Adipocyte (in vitro differentiated cells): Measurements from ENCODE around the gene MBD3L2B.

Source experiments
- DNase-seq: peaks from one replicate; pipeline ENCODE4 v3.0.0-alpha.2; 2015; ENCODE audit warnings: low read depth
- H3K27me3 ChIP-seq: replicated peaks from 2 replicates; pipeline ENCODE4 v1.7.0; 2013; ENCODE audit warnings: mild to moderate bottlenecking, low read length, moderate library complexity; ENCODE audit not compliant: control insufficient read depth, insufficient read depth
- H3K36me3 ChIP-seq: 2 replicates; pipeline ENCODE4 v1.7.0; 2013; ENCODE audit warnings: low read length, mild to moderate bottlenecking, moderate library complexity; ENCODE audit not compliant: control insufficient read depth, insufficient read depth, severe bottlenecking
- H3K4me1 ChIP-seq: 2 replicates; pipeline ENCODE4 v1.7.0; 2013; ENCODE audit warnings: mild to moderate bottlenecking, low read length, moderate library complexity; ENCODE audit not compliant: control insufficient read depth, insufficient read depth
- H3K4me3 ChIP-seq: 2 replicates; pipeline ENCODE4 v1.7.0; 2013; ENCODE audit warnings: mild to moderate bottlenecking, low read length, moderate library complexity
- H3K9ac ChIP-seq: 2 replicates; pipeline ENCODE4 v1.7.0; 2013; ENCODE audit warnings: mild to moderate bottlenecking, low read length, moderate library complexity
- H3K9me3 ChIP-seq: 2 replicates; pipeline ENCODE4 v1.7.0; 2013; ENCODE audit warnings: mild to moderate bottlenecking, low read length, moderate library complexity; ENCODE audit not compliant: control insufficient read depth

Gene MBD3L2B

GRCh38 chr19:7010722-7011593 is 10.3 kb downstream of the MBD3L2B start:
- Histone ChIP-seq H3K36me3 (no peaks in the 10 kb centered on the region), H3K4me1 (no peaks in the 10 kb centered on the region), H3K9me3 (peaks cover 4% of the 10 kb centered on the region), H3K9ac (no peak overlapping the region), H3K27me3 (no peaks in the 10 kb centered on the region), H3K4me3 (no peak overlapping the region)
- no peak for DNase-seq

DNA sequence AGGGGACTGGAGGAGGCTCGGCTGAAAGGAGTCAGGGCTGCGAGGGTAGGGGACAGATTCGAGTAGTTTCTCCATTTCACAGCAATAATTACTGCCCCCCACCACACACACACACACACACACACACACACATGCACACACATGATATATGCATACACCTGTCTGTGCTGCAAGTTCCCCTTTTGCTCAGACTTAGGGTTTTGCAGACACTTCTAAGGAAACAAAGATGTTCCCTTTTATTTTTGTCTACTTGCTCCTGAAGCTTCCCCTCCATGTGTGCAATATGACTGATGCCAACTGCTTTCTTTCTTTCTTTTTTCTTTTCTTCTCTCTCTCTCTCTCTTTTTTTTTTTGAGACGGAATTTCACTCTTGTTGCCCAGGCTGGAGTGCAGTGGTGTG is 13.4 kb downstream of the MBD3L2B start:
- no peaks in the 10 kb centered on the region for H3K36me3 ChIP-seq

GRCh38 chr19:7006135-7006704 is 15.0 kb downstream of the MBD3L2B start:
- H3K4me3 ChIP-seq: no peak overlapping the region
- H3K9me3 ChIP-seq: peaks cover 4% of the 10 kb centered on the region
- no peaks in the 10 kb centered on the region for H3K36me3 ChIP-seq
- no peak overlapping the region for H3K9ac ChIP-seq
- no peaks in the 10 kb centered on the region for H3K27me3 ChIP-seq
- DNase-seq: no peak
- no peaks in the 10 kb centered on the region for H3K4me1 ChIP-seq

More for the DNA sequence above, 13.4 kb downstream of the MBD3L2B start:
- Histone ChIP-seq H3K4me1 (no peaks in the 10 kb centered on the region), H3K27me3 (no peaks in the 10 kb centered on the region), H3K9me3 (peaks cover 4% of the 10 kb centered on the region), H3K4me3 (no peak overlapping the region), H3K9ac (no peak overlapping the region)
- DNase-seq: no peak

DNA sequence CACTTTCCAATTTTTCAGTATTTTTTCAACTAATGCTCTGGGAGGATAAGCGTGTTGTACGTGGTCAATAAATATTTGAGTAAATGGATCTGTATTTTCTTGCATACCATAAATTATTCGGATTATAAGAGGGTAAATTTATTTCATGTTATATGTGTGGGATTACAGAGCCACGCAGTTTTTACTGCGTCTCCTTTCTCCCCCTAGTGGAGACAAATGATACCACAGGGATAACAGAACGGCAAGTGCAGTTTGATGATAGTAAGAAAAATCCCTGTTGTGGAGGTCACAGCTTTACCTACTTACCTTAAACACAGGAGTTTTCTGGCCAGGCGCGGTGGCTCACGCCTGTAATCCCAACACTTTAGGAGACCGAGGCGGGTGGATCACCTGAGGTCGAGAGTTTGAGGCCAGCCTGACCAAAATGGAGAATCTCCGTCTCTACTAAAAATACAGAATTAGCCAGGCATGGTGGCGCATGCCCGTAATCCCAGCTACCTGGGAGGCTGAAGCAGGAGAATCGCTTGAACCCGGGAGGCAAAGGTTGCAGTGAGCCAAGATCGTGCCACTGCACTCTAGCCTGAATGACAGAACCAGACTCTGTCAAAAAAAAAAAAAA is 16.8 kb downstream of the MBD3L2B start:
- H3K4me1 ChIP-seq: no peaks in the 10 kb centered on the region
- no peaks in the 10 kb centered on the region for H3K36me3 ChIP-seq
- no peak overlapping the region for H3K9ac ChIP-seq
- no peak overlapping the region for H3K4me3 ChIP-seq
- H3K27me3 ChIP-seq: no peaks in the 10 kb centered on the region
- peaks cover 11% of the 10 kb centered on the region for H3K9me3 ChIP-seq
- DNase-seq: peak; percentile 65

DNA sequence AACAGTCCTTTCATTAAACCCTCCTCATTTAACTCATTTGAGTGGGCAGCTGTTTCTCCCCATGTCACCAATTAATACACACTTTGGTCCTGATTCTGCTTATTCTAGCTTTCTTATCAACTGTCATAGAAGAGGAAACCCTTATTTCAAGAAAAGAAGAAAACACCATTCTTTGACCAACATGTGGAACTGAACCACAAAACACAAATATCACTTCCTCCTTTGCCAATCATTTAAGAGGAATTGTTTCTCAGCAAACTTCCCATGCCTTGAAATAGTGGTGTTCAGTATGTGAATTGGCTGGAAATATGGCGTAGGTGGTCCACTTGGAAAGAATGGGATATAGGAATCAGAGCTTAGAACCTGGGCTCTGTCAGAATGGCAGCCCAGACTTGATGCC is 20.4 kb downstream of the MBD3L2B start:
- Histone ChIP-seq H3K36me3 (no peaks in the 10 kb centered on the region), H3K4me1 (no peaks in the 10 kb centered on the region), H3K9ac (no peak overlapping the region), H3K9me3 (peaks cover 7% of the 10 kb centered on the region), H3K27me3 (no peaks in the 10 kb centered on the region), H3K4me3 (no peak overlapping the region)
- DNase-seq: no peak

DNA sequence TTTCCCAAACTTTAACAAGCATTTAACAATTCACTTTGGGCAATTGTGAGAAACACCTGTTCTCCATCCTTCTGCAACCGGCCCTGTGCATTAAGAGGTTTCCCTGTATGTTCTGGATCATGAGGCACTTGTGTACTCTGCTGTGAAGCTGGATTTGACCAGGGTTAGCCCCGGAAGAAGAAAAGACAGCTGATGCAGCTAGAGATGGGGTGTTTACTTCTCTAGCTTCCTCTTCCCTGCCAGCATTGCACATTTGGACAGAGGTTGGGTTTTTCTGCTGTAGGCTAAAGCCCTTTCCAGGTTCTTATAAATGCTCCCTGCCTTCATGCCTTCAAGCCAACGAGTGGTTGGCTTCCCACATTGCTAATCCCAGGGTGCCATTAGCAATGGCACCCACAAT is 20.9 kb downstream of the MBD3L2B start:
- H3K9ac ChIP-seq: no peak overlapping the region
- H3K9me3 ChIP-seq: peaks cover 7% of the 10 kb centered on the region
- no peak overlapping the region for H3K4me3 ChIP-seq
- H3K27me3 ChIP-seq: no peaks in the 10 kb centered on the region
- no peaks in the 10 kb centered on the region for H3K36me3 ChIP-seq
- DNase-seq: no peak
- H3K4me1 ChIP-seq: no peaks in the 10 kb centered on the region

DNA sequence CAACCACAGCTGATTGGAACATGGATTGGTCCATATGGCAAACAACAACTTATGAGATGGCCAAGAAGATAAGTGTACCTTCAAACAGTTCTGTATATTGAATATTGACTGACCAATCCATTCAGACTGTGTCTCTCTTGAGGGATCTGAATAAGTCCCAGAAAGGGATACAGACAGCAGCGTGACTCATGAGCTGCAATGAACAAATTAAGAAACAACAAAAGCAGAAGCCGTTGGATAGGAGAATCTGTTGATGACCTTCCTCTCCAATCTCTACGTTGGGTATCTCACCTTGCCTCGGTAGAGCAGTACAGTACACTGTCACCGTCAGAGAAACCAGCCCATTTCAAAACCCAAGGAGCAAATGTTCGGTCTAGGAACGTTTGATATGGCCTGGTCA is 21.3 kb downstream of the MBD3L2B start:
- Histone ChIP-seq H3K9me3 (peaks cover 7% of the 10 kb centered on the region), H3K36me3 (no peaks in the 10 kb centered on the region)

GRCh38 chr19:6997679-6998445 is 23.4 kb downstream of the MBD3L2B start:
- H3K9ac ChIP-seq: no peak overlapping the region
- H3K9me3 ChIP-seq: peaks cover 7% of the 10 kb centered on the region
- H3K27me3 ChIP-seq: no peaks in the 10 kb centered on the region
- H3K4me1 ChIP-seq: no peaks in the 10 kb centered on the region
- no peak overlapping the region for H3K4me3 ChIP-seq
- H3K36me3 ChIP-seq: no peaks in the 10 kb centered on the region
- peak; percentile 2 for DNase-seq

More for the DNA sequence above, 21.3 kb downstream of the MBD3L2B start:
- H3K4me3 ChIP-seq: no peak overlapping the region
- H3K9ac ChIP-seq: no peak overlapping the region
- H3K27me3 ChIP-seq: no peaks in the 10 kb centered on the region
- H3K4me1 ChIP-seq: no peaks in the 10 kb centered on the region
- no peak for DNase-seq

- Histone ChIP-seq H3K9ac (no peak overlapping the region), H3K4me1 (no peaks in the 10 kb centered on the region), H3K27me3 (no peaks in the 10 kb centered on the region), H3K36me3 (no peaks in the 10 kb centered on the region), H3K9me3 (peaks cover 7% of the 10 kb centered on the region), H3K4me3 (no peak overlapping the region)
- DNase-seq: no peak
Measured at GRCh38 chr19:6996810-6997209, 24.4 kb downstream of the MBD3L2B start.

DNA sequence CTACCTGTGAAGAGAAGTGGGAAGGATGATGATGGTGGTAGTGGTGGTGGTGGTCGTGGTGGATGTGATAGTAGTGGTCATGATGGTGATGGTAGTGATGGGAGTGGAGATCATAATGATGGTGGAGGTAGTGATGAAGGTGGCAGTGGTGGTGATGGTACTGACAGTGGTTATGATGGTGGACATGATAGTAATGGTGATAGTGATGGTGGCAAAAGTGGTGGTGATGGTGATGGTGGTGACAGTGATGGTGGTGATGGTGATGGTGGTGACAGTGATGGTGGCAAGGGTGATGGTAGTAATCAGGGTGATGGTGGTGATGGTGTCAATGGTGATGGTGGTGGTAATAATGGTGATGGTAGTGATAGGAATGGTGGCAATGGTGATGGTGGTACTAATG is 26.2 kb downstream of the MBD3L2B start:
- H3K36me3 ChIP-seq: no peaks in the 10 kb centered on the region
- DNase-seq: no peak
- no peaks in the 10 kb centered on the region for H3K4me1 ChIP-seq
- no peak overlapping the region for H3K9ac ChIP-seq
- no peak overlapping the region for H3K4me3 ChIP-seq
- no peaks in the 10 kb centered on the region for H3K27me3 ChIP-seq
- H3K9me3 ChIP-seq: peaks cover 4% of the 10 kb centered on the region

- no peaks in the 10 kb centered on the region for H3K27me3 ChIP-seq
- no peaks in the 10 kb centered on the region for H3K36me3 ChIP-seq
- DNase-seq: no peak
- no peak overlapping the region for H3K4me3 ChIP-seq
- no peaks in the 10 kb centered on the region for H3K4me1 ChIP-seq
- H3K9me3 ChIP-seq: peaks cover 28% of the 10 kb centered on the region
- no peak overlapping the region for H3K9ac ChIP-seq
Measured at GRCh38 chr19:6988257-6988656, 33.0 kb downstream of the MBD3L2B start.
